Endodermal cell (in vitro differentiated cells): ENCODE data around the gene CCDC8. TPM values are rescaled to one million over a fixed set of nuclear protein-coding genes. Genes with fewer than 3 reads are reported as not detected.

ENCODE experiments used
- DNase-seq: peaks from one replicate; pipeline ENCODE4 v3.0.0-alpha.2; 2017
- H3K27ac ChIP-seq: 2 replicates; pipeline ENCODE4 v1.5.1; 2013; ENCODE audit warnings: mild to moderate bottlenecking, low read depth, low read length, moderate library complexity
- H3K27me3 ChIP-seq: 2 replicates; pipeline ENCODE4 v1.6.1; 2013; ENCODE audit warnings: mild to moderate bottlenecking, low read length, moderate library complexity; ENCODE audit not compliant: insufficient read depth, control insufficient read depth, poor library complexity, severe bottlenecking
- H3K36me3 ChIP-seq: 2 replicates; pipeline ENCODE4 v1.7.0; 2013; ENCODE audit warnings: mild to moderate bottlenecking, low read length, moderate library complexity; ENCODE audit not compliant: control insufficient read depth, insufficient read depth
- H3K4me1 ChIP-seq: one replicate; pipeline ENCODE4 v1.7.0; 2013; ENCODE audit warnings: low read length; ENCODE audit not compliant: control insufficient read depth, insufficient read depth
- H3K4me3 ChIP-seq: 2 replicates; pipeline ENCODE4 v1.5.1; 2013; ENCODE audit warnings: mild to moderate bottlenecking, low read length, moderate library complexity
- H3K9ac ChIP-seq: 2 replicates; pipeline ENCODE4 v1.6.1; 2013; ENCODE audit warnings: mild to moderate bottlenecking, low read length, moderate library complexity; ENCODE audit not compliant: poor library complexity, severe bottlenecking; ENCODE audit errors: extremely low read depth
- H3K9me3 ChIP-seq: 2 replicates; pipeline ENCODE4 v1.6.1; 2013; ENCODE audit warnings: mild to moderate bottlenecking, low read length, moderate library complexity; ENCODE audit not compliant: control insufficient read depth
- H3K27ac Mint-ChIP-seq: 2 replicates; pipeline ENCODE4 v1.8.0; 2020; ENCODE audit warnings: mixed read lengths
- H3K27me3 Mint-ChIP-seq: 2 replicates; pipeline ENCODE4 v1.8.0; 2021; ENCODE audit warnings: mild to moderate bottlenecking, mixed read lengths; ENCODE audit not compliant: insufficient read depth
- H3K36me3 Mint-ChIP-seq: 2 replicates; pipeline ENCODE4 v1.8.0; 2020; ENCODE audit warnings: low read depth, mixed read lengths
- H3K4me1 Mint-ChIP-seq: 2 replicates; pipeline ENCODE4 v1.8.0; 2020; ENCODE audit warnings: mixed read lengths
- H3K4me3 Mint-ChIP-seq: 2 replicates; pipeline ENCODE4 v1.8.0; 2020; ENCODE audit warnings: mild to moderate bottlenecking, moderate library complexity, mixed read lengths
- H3K9me3 Mint-ChIP-seq: 2 replicates; pipeline ENCODE4 v1.8.0; 2020; ENCODE audit warnings: mild to moderate bottlenecking, mixed read lengths
- WGBS, 2 experiments: methylation state at CpG; one replicate each; pipeline versions ENCODE4 v1.1.5 to v1.1.7; 2013; ENCODE audit warnings: missing lambda C conversion rate in 2 of 2, mixed read lengths in 1 of 2; ENCODE audit not compliant: insufficient coverage in 1 of 2, insufficient read length in 1 of 2; 5-methylcytosine and 5-hydroxymethylcytosine counted together
- total RNA-seq, 2 donors: library from RNA; stranded (reverse); fragmentation: NEBNext Ultra II Directional in 1 of 2; extraction: Animal tissue kit (Norgen Biotek cat#: 25700) in 1 of 2; gene quantifications; 2 replicates in 1 of 2; 3 replicates in 1 of 2; pipeline ENCODE4 v1.2.1, GENCODE V29; 2021
- TF ChIP-seq, protein P1 (sequence below): fragments of 200-600 bp; sonication (generic); conservative IDR thresholded peaks from 2 replicates; pipeline ENCODE4 v1.5.0; 2021; ENCODE audit warnings: antibody characterized with exemption, mild to moderate bottlenecking

The CCDC8 gene
- total RNA-seq, 2 donors from 2014 or later: 27.5 to 30.5 TPM

DNA sequence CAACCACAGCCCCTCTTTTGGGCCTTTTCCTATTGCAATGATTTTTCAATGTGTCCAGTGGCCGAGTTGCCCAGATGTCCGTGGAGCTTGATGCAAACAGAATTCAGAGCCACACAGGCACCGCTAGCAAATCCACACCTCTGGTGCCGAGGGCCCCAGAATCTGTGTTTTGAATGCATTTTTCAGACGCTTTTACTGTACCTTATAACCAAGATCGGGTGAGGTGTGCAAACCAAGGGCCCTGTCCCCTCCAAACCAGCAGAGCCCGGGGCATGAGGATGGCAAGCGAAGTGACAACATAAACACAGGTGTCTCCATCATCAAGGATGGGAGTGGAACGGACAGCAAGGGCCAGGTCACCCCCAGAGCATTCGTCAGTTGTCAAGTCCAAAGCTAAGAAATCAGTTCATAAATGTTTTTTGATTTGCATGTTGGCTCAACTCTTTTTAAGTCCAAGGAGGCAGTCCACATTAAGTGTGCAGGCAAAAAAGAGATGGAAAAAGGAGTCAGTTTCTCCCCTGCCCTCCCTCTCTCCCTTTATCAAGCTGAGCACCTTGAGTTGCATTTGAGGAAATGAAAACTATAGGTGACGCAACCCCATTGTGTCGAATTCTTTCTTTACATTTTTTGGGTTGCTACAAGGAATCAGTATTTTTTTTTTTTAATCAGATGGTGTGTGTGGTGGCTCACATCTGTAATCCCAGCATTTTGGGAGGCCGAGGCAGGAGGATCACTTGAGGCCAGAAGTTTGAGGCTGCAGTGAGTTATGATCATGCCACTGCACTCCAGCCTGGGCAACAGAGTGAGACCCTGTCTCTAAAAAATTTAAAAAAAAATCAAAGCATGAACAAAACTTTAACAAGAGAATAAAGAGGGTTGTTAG is 2.9 kb downstream of the CCDC8 start:
- Histone ChIP-seq H3K4me1 (peaks cover 6% of the 10 kb centered on the region), H3K27me3 (no peaks in the 10 kb centered on the region), H3K36me3 (peaks cover 17% of the 10 kb centered on the region), H3K9ac (no peak overlapping the region), H3K9me3 (no peaks in the 10 kb centered on the region), H3K27ac (no peak overlapping the region), H3K4me3 (peak overlapping the region; percentile 91)
- WGBS, 2 experiments: 94 to 95% methylated on average over 11 to 13 of the region's 13 CpGs
- H3K27ac Mint-ChIP-seq: no peak overlapping the region
- H3K27me3 Mint-ChIP-seq: peaks cover 22% of the 10 kb centered on the region
- peak overlapping the region; percentile 83 for H3K4me3 Mint-ChIP-seq
- TF ChIP-seq, protein P1, sequence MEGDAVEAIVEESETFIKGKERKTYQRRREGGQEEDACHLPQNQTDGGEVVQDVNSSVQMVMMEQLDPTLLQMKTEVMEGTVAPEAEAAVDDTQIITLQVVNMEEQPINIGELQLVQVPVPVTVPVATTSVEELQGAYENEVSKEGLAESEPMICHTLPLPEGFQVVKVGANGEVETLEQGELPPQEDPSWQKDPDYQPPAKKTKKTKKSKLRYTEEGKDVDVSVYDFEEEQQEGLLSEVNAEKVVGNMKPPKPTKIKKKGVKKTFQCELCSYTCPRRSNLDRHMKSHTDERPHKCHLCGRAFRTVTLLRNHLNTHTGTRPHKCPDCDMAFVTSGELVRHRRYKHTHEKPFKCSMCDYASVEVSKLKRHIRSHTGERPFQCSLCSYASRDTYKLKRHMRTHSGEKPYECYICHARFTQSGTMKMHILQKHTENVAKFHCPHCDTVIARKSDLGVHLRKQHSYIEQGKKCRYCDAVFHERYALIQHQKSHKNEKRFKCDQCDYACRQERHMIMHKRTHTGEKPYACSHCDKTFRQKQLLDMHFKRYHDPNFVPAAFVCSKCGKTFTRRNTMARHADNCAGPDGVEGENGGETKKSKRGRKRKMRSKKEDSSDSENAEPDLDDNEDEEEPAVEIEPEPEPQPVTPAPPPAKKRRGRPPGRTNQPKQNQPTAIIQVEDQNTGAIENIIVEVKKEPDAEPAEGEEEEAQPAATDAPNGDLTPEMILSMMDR: no peak
- H3K36me3 Mint-ChIP-seq: peaks cover 14% of the 10 kb centered on the region
- peaks cover 25% of the 10 kb centered on the region for H3K4me1 Mint-ChIP-seq
- H3K9me3 Mint-ChIP-seq: no peaks in the 10 kb centered on the region
- no peak for DNase-seq

DNA sequence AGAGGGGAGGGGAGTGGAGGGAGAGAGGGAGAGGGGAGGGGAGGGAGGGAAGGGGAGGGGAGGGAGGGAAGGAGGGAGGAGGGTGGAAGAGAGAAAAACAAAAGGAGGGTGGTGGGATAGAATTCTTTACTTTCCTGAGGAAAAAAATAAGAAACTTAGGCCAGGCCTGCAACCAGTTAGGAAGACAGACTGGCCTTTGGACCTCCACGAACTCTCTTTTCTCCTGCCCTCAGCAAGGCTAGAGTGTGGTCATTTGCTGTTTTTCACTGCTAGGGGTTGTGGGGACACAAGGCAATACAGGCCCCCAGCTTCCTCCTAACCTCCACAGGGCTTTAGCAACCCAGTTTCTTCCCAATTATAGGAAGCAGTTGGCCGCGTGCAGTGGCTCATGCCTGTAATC is 4.2 kb downstream of the CCDC8 start:
- H3K9me3 ChIP-seq: no peaks in the 10 kb centered on the region
- H3K4me3 Mint-ChIP-seq: peak overlapping the region; percentile 62
- no peak overlapping the region for H3K27ac Mint-ChIP-seq
- peaks cover 29% of the 10 kb centered on the region for H3K4me1 Mint-ChIP-seq
- peaks cover 6% of the 10 kb centered on the region for H3K4me1 ChIP-seq
- H3K36me3 Mint-ChIP-seq: peaks cover 14% of the 10 kb centered on the region
- no peaks in the 10 kb centered on the region for H3K27me3 ChIP-seq
- H3K9ac ChIP-seq: no peak overlapping the region
- H3K9me3 Mint-ChIP-seq: no peaks in the 10 kb centered on the region
- H3K4me3 ChIP-seq: no peak overlapping the region
- TF ChIP-seq, protein P1: no peak
- peak; percentile 44 for DNase-seq
- 76 to 77% methylated on average over 3 of the region's 3 CpGs for WGBS, 2 experiments
- H3K27ac ChIP-seq: no peak overlapping the region
- H3K36me3 ChIP-seq: peaks cover 17% of the 10 kb centered on the region
- peaks cover 22% of the 10 kb centered on the region for H3K27me3 Mint-ChIP-seq

DNA sequence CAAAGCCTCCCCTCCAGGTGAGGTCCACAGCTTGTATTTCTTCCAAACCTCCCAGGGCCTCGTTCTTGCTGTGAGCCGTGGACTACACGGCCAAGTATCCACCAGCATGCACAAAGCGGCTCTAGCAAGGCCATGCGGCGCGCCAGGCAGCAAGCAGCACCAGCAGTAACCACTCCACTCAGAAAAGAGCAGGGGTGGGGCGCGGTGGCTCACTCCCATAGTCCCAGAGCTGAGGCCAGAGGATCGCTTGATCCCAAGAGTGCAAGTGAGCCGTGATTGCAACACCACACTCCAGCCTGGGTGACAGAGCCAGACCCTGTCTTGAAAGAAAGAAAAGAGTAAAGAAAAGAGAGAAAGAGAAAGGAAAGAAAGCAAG is 4.7 kb downstream of the CCDC8 start:
- TF ChIP-seq, protein P1: no peak
- peak overlapping the region; percentile 15 for H3K9ac ChIP-seq
- Mint-ChIP-seq H3K27ac (peak overlapping the region; percentile 86), H3K27me3 (peaks cover 22% of the 10 kb centered on the region), H3K4me1 (peaks cover 31% of the 10 kb centered on the region), H3K4me3 (peak overlapping the region; percentile 62), H3K36me3 (peaks cover 14% of the 10 kb centered on the region), H3K9me3 (no peaks in the 10 kb centered on the region)
- H3K27me3 ChIP-seq: no peaks in the 10 kb centered on the region
- H3K27ac ChIP-seq: peak overlapping the region; percentile 73
- H3K4me3 ChIP-seq: peak overlapping the region; percentile 70
- H3K9me3 ChIP-seq: no peaks in the 10 kb centered on the region
- H3K36me3 ChIP-seq: peaks cover 17% of the 10 kb centered on the region
- 13 to 21% methylated on average over 8 to 11 of the region's 11 CpGs for WGBS, 2 experiments
- peaks cover 6% of the 10 kb centered on the region for H3K4me1 ChIP-seq
- peak; percentile 75 for DNase-seq
